IMR-90 (cell line): Measurements from ENCODE around the gene AKAP13. TPM values are rescaled to one million over a fixed set of nuclear protein-coding genes. Genes with fewer than 3 reads are reported as not detected.

Experiments
- ATAC-seq: fragments of 200-7000 bp; cut with Tn5 transposase; 2 replicates; pipeline ENCODE4 v1.9.1; 2020; ENCODE audit warnings: low read depth, mild to moderate bottlenecking, moderate library complexity
- BruUV-seq: library from RNA; stranded (reverse); fragments of 400-500 nt; replicated peaks from 2 replicates; lab custom pipeline; 2021; lab: Mats Ljungman, UMichigan
- CTCF ChIA-PET: fragments of 300-600 bp; formaldehyde crosslinking; extraction: SDS; loops from one replicate; lab custom pipeline; 2021; ENCODE audit warnings: antibody characterized with exemption; lab: Yijun Ruan, JAX
- POLR2A ChIA-PET: fragments of 300-600 bp; sonication (Branson Sonifier 250); formaldehyde crosslinking; loops from one replicate; lab custom pipeline; 2022; ENCODE audit warnings: antibody characterized with exemption; ENCODE audit not compliant: unreplicated experiment; lab: Charles Lee
- DNase-seq: peaks from one replicate; pipeline ENCODE4 v3.0.0; 2013
- H2AFZ ChIP-seq: replicated peaks from 2 replicates; pipeline ENCODE3; 2013; ENCODE audit warnings: low read length, mild to moderate bottlenecking; ENCODE audit not compliant: poor library complexity
- H2AK5ac ChIP-seq: 2 replicates; pipeline ENCODE4 v1.6.1; 2013; ENCODE audit warnings: low read depth, low read length, inconsistent platforms
- H2AK9ac ChIP-seq: replicated peaks from 2 replicates; pipeline ENCODE3; 2013; ENCODE audit warnings: mild to moderate bottlenecking, low read depth, low read length, moderate library complexity; ENCODE audit not compliant: poor library complexity
- H2BK120ac ChIP-seq: 2 replicates; pipeline ENCODE4 v1.6.1; 2013; ENCODE audit warnings: low read depth, low read length, inconsistent platforms
- H2BK15ac ChIP-seq: 3 replicates; pipeline ENCODE4 v1.6.1; 2013; ENCODE audit warnings: low read depth, low read length, inconsistent platforms
- H2BK20ac ChIP-seq: 2 replicates; pipeline ENCODE4 v1.6.1; 2013; ENCODE audit warnings: low read depth, mild to moderate bottlenecking, inconsistent platforms, low read length, moderate library complexity
- H2BK5ac ChIP-seq: 2 replicates; pipeline ENCODE4 v1.6.1; 2013; ENCODE audit warnings: mild to moderate bottlenecking, low read depth, low read length, inconsistent platforms; ENCODE audit not compliant: poor library complexity, severe bottlenecking
- H3K14ac ChIP-seq: replicated peaks from 2 replicates; pipeline ENCODE4 v1.6.1; 2013; ENCODE audit warnings: low read depth, low read length, inconsistent platforms
- H3K18ac ChIP-seq: 2 replicates; pipeline ENCODE4 v1.6.1; 2013; ENCODE audit warnings: low read depth, low read length, control low read depth
- H3K23ac ChIP-seq: 2 replicates; pipeline ENCODE4 v1.6.1; 2013; ENCODE audit warnings: low read depth, low read length, inconsistent platforms
- H3K27ac ChIP-seq: 2 replicates; pipeline ENCODE4 v1.5.1; 2013; ENCODE audit warnings: mild to moderate bottlenecking, control low read depth, low read length; ENCODE audit not compliant: insufficient read depth
- H3K27me3 ChIP-seq: 2 replicates; pipeline ENCODE4 v1.6.1; 2013; ENCODE audit warnings: low read length; ENCODE audit not compliant: control insufficient read depth, insufficient read depth
- H3K36me3 ChIP-seq: 2 replicates; pipeline ENCODE4 v1.6.1; 2013; ENCODE audit warnings: low read length, mixed read lengths; ENCODE audit not compliant: control insufficient read depth, insufficient read depth
- H3K4ac ChIP-seq: 2 replicates; pipeline ENCODE4 v1.6.1; 2013; ENCODE audit warnings: low read depth, low read length, inconsistent platforms
- H3K4me1 ChIP-seq: 2 replicates; pipeline ENCODE4 v1.6.1; 2013; ENCODE audit warnings: low read length, mixed read lengths; ENCODE audit not compliant: control insufficient read depth, insufficient read depth
- H3K4me2 ChIP-seq: 2 replicates; pipeline ENCODE4 v1.6.1; 2013; ENCODE audit warnings: low read depth, mild to moderate bottlenecking, control low read depth, low read length, moderate library complexity
- H3K4me3 ChIP-seq: 2 replicates; pipeline ENCODE4 v1.5.1; 2013; ENCODE audit warnings: low read depth, mild to moderate bottlenecking, control low read depth, low read length, moderate library complexity; ENCODE audit not compliant: insufficient read depth
- H3K56ac ChIP-seq: 2 replicates; pipeline ENCODE4 v1.6.1; 2013; ENCODE audit warnings: low read length, inconsistent platforms; ENCODE audit not compliant: insufficient read depth; ENCODE audit errors: extremely low read depth
- H3K79me1 ChIP-seq, 2 experiments: 2 replicates each; pipeline ENCODE4 v1.6.1; 2013; ENCODE audit warnings: low read length in 2 of 2, inconsistent platforms in 1 of 2, low read depth in 1 of 2
- H3K9ac ChIP-seq: 2 replicates; pipeline ENCODE4 v1.6.1; 2013; ENCODE audit warnings: low read depth, low read length, control low read depth
- H3K9me1 ChIP-seq: 2 replicates; pipeline ENCODE4 v1.6.1; 2013; ENCODE audit warnings: low read length, inconsistent platforms; ENCODE audit not compliant: insufficient read depth
- H3K9me3 ChIP-seq: 2 replicates; pipeline ENCODE4 v1.6.1; 2013; ENCODE audit warnings: low read length; ENCODE audit not compliant: control insufficient read depth, insufficient read depth
- H4K20me1 ChIP-seq: 2 replicates; pipeline ENCODE4 v1.6.1; 2013; ENCODE audit warnings: low read length, inconsistent platforms; ENCODE audit not compliant: insufficient read depth
- H4K5ac ChIP-seq: 2 replicates; pipeline ENCODE4 v1.6.1; 2013; ENCODE audit warnings: mild to moderate bottlenecking, low read depth, low read length, control low read depth
- H4K8ac ChIP-seq, 2 experiments: 2 replicates each; pipeline ENCODE4 v1.6.1; 2013; ENCODE audit warnings: low read depth in 2 of 2, low read length in 2 of 2, control low read depth in 1 of 2, inconsistent platforms in 1 of 2
- H4K91ac ChIP-seq: 2 replicates; pipeline ENCODE4 v1.6.1; 2013; ENCODE audit warnings: low read depth, low read length, inconsistent platforms; ENCODE audit not compliant: insufficient read depth
- BHLHE40 ChIP-seq: fragments of 150-350 bp; IDR thresholded peaks from 2 replicates; pipeline ENCODE4 v1.6.1; 2016; ENCODE audit warnings: mild to moderate bottlenecking, low read depth, low read length
- CEBPB ChIP-seq: IDR thresholded peaks from 2 replicates; pipeline ENCODE4 v1.6.1; 2012; ENCODE audit warnings: low read depth, low read length, improper control_type of control experiment
- CHD1 ChIP-seq: IDR thresholded peaks from 2 replicates; pipeline ENCODE4 v1.6.1; 2012; ENCODE audit warnings: low read depth, low read length, improper control_type of control experiment
- ELK1 ChIP-seq: fragments of 150-350 bp; IDR thresholded peaks from 2 replicates; pipeline ENCODE4 v1.6.1; 2016; ENCODE audit warnings: low read depth, mild to moderate bottlenecking, low read length, moderate library complexity, borderline replicate concordance
- MAFK ChIP-seq: IDR thresholded peaks from 2 replicates; pipeline ENCODE4 v1.6.1; 2012; ENCODE audit warnings: low read depth, low read length, improper control_type of control experiment
- MAZ ChIP-seq: IDR thresholded peaks from 2 replicates; pipeline ENCODE4 v1.6.1; 2012; ENCODE audit warnings: low read depth, mild to moderate bottlenecking, low read length, improper control_type of control experiment, moderate library complexity, borderline replicate concordance
- NFE2L2 ChIP-seq: fragments of 150-350 bp; IDR thresholded peaks from 2 replicates; pipeline ENCODE4 v1.6.1; 2016; ENCODE audit warnings: low read depth, mild to moderate bottlenecking, low read length
- POLR2A ChIP-seq: IDR thresholded peaks from 2 replicates; pipeline ENCODE4 v1.6.1; 2012; ENCODE audit warnings: mild to moderate bottlenecking, low read depth, low read length
- RCOR1 ChIP-seq: IDR thresholded peaks from 2 replicates; pipeline ENCODE4 v1.6.1; 2012; ENCODE audit warnings: mild to moderate bottlenecking, low read length, improper control_type of control experiment; ENCODE audit not compliant: insufficient replicate concordance
- USF2 ChIP-seq: fragments of 150-350 bp; IDR thresholded peaks from 2 replicates; pipeline ENCODE4 v1.6.1; 2017; ENCODE audit warnings: mild to moderate bottlenecking, antibody characterized with exemption, low read length, low read depth
- WGBS, 2 experiments: methylation state at CpG; one replicate each; pipeline versions ENCODE4 v1.1.5 to v1.1.7; 2013; ENCODE audit warnings: missing lambda C conversion rate in 2 of 2; ENCODE audit not compliant: insufficient read length in 1 of 2; ENCODE audit errors: extremely low coverage in 2 of 2; 5-methylcytosine and 5-hydroxymethylcytosine counted together
- dilution Hi-C: fragments of 300-500 bp; cut with HindIII; formaldehyde crosslinking; loops from one replicate; pipeline ENCODE4 v1.14.3; 2018; ENCODE audit warnings: low sequenced_read_pairs; ENCODE audit not compliant: unreplicated experiment
- in situ Hi-C: fragments of 300-500 bp; cut with MboI; formaldehyde crosslinking; loops from 3 replicates; pipeline ENCODE4 v1.14.3; 2019; ENCODE audit warnings: low sequenced_read_pairs, inconsistent platforms, mixed read lengths
- intact Hi-C: fragments of 100-400 bp; cut with micrococcal nuclease; formaldehyde crosslinking; loops from 2 replicates; pipeline ENCODE4 v1.10.0; 2022
- polyA plus RNA-seq, 3 experiments: library from polyadenylated mRNA; depleted of rRNA; stranded (reverse); fragments of >200 nt; gene quantifications; 2 replicates each; pipeline ENCODE4 v1.2.3, GENCODE V29; 2012; ENCODE audit warnings: low replicate concordance in 1 of 3
- total RNA-seq: library from RNA; depleted of rRNA; stranded (reverse); fragments of >200 nt; gene quantifications from 2 replicates; pipeline ENCODE4 v1.2.3, GENCODE V29; 2012
- TF ChIP-seq, protein P1 (sequence below): conservative IDR thresholded peaks from 2 replicates; pipeline ENCODE4 v1.5.1; 2012; ENCODE audit warnings: mild to moderate bottlenecking, low read depth, low read length, improper control_type of control experiment

The AKAP13 gene
- total and polyA plus RNA-seq, 2 of the 4 experiments (the other 2 are of a cell fraction): 10.4 to 46.4 TPM

- Histone ChIP-seq H2BK15ac (no peak overlapping the region), H2BK20ac (no peak overlapping the region), H4K91ac (no peak overlapping the region), H3K4ac (no peak overlapping the region), H2BK5ac (no peak overlapping the region), H3K4me2 (no peak overlapping the region), H2BK120ac (no peak overlapping the region), H3K23ac (no peak overlapping the region), H3K4me1 (peaks cover 4% of the 10 kb centered on the region; the same call in 1 of the 2 replicates), H3K56ac (no peak overlapping the region), H3K9ac (no peak overlapping the region), H3K36me3 (peaks cover 2% of the 10 kb centered on the region; the same call in 1 of the 2 replicates), H2AFZ (no peak overlapping the region), H3K9me1 (peaks cover 9% of the 10 kb centered on the region), H3K27ac (no peak overlapping the region), H4K8ac (no peak overlapping the region), H3K79me1 (peaks cover 31 to 75% of the 10 kb centered on the region in 2 experiments), H3K4me3 (no peak overlapping the region), H3K27me3 (no peaks in the 10 kb centered on the region), H3K14ac (no peak overlapping the region), H2AK9ac (no peak overlapping the region), H3K9me3 (no peaks in the 10 kb centered on the region), H4K5ac (no peak overlapping the region), H4K20me1 (peaks cover 3% of the 10 kb centered on the region), H3K18ac (no peak overlapping the region), H2AK5ac (no peak overlapping the region)
- intact Hi-C loops (no loop called here), in situ Hi-C loops (no loop called here), dilution Hi-C loops (no loop called here)
- WGBS, 2 experiments: 86% methylated on average over 1 of the region's 4 CpGs; no CpG with 5 or more reads in 1 of the 2 experiments
- no TSS peak for BruUV-seq
- CTCF ChIA-PET: no interaction called here
- no peak for ATAC-seq
- DNase-seq: no peak
- no peak for TF ChIP-seq ELK1
- TF ChIP-seq BHLHE40: no peak
- TF ChIP-seq, protein P1, sequence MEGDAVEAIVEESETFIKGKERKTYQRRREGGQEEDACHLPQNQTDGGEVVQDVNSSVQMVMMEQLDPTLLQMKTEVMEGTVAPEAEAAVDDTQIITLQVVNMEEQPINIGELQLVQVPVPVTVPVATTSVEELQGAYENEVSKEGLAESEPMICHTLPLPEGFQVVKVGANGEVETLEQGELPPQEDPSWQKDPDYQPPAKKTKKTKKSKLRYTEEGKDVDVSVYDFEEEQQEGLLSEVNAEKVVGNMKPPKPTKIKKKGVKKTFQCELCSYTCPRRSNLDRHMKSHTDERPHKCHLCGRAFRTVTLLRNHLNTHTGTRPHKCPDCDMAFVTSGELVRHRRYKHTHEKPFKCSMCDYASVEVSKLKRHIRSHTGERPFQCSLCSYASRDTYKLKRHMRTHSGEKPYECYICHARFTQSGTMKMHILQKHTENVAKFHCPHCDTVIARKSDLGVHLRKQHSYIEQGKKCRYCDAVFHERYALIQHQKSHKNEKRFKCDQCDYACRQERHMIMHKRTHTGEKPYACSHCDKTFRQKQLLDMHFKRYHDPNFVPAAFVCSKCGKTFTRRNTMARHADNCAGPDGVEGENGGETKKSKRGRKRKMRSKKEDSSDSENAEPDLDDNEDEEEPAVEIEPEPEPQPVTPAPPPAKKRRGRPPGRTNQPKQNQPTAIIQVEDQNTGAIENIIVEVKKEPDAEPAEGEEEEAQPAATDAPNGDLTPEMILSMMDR: no peak
- no peak for TF ChIP-seq MAFK
- no peak for TF ChIP-seq POLR2A
- no peak for TF ChIP-seq NFE2L2
- TF ChIP-seq CEBPB: no peak
- no peak for TF ChIP-seq RCOR1
- no peak for TF ChIP-seq USF2
- no peak for TF ChIP-seq CHD1
- TF ChIP-seq MAZ: no peak
- POLR2A ChIA-PET: no interaction called here
These were observed 111.3 kb downstream of the AKAP13 start for GRCh38 chr15:85491691-85492090.
